Muscle of back (tissue), 11 donors: Measurements from ENCODE around the gene PPP1R13L. TPM values are rescaled to one million over a fixed set of nuclear protein-coding genes. Genes with fewer than 3 reads are reported as not detected.
A peak's percentile ranks its signal among the peaks of the same experiment; 100 is the strongest.

Experiments used
- DNase-seq, 3 donors: peaks; one replicate each; pipeline versions ENCODE4 v3.0.0 to v3.0.0-alpha.2; 2013
- polyA plus RNA-seq, 10 donors: library from polyadenylated mRNA; unstranded; fragments of 120-200 nt; gene quantifications; one replicate each; pipeline ENCODE4 v1.2.1, GENCODE V29; 2013; ENCODE audit not compliant: insufficient read length in 10 of 10

The PPP1R13L gene
- polyA plus RNA-seq, 10 donors: 2.5 to 12.8 (median 3.9) TPM

DNA sequence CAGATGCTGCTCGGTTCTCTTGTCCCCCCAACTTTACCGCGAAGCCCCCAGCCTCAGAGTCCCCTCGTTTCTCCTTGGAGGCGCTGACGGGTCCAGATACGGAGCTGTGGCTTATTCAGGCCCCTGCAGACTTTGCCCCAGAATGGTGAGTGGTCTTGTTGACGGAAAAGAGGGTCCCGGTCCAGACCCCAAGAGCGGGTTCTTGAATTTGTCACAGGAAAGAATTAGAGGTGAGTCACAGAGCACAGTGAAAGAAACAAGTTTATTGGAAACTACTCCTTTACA is 2.2 kb upstream of the PPP1R13L start:
- DNase-seq: no peak

DNA sequence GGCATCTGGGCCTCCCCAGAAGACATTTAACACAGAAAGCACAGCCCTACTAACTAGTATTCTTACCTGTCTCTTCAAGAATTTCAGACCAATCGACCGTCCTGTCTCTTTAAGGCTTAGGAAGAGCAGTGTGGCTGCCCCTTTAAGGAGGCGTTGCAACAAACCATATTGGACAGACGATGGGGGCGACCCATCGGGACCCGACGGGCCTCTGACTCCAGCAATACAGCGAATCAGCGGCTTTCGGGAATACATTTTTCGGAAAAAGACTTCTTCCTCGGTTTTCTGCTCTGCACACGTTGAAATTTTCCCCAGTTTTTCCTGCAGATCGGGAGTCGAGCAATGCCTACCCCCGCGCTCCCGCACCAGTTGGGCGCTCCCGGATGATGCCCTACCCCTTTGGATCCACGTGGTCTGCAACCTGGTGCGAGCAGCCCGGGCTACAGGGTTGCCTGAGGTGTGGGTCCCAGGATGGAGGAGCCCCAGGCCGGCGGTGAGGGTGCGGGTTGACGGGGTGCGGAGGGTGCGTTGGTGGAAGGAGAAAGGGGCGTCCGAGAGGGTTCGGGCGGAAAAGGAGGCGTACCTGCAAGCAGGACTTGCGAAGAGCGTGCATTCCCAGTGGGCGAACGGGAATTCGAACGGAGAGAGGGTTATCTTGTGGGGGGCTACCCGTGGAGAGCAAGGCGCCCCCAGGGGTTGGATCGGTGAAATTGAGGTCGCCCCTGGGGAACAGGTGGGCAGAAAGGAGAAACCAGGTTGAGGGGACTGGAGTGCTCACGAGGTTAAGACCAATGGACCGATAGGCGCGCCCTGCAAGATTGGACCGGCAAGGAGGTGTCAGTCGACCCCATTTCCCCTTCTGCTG is 1.6 kb upstream of the PPP1R13L start, which contains the start of gene POLR1G:
TSS of gene POLR1G (plus strand) at position 419 of the 865 bp plus-strand sequence. CDS start at position 472, 53 bp downstream.
- peak; percentile 84 to 96 (median 86) for DNase-seq

DNA sequence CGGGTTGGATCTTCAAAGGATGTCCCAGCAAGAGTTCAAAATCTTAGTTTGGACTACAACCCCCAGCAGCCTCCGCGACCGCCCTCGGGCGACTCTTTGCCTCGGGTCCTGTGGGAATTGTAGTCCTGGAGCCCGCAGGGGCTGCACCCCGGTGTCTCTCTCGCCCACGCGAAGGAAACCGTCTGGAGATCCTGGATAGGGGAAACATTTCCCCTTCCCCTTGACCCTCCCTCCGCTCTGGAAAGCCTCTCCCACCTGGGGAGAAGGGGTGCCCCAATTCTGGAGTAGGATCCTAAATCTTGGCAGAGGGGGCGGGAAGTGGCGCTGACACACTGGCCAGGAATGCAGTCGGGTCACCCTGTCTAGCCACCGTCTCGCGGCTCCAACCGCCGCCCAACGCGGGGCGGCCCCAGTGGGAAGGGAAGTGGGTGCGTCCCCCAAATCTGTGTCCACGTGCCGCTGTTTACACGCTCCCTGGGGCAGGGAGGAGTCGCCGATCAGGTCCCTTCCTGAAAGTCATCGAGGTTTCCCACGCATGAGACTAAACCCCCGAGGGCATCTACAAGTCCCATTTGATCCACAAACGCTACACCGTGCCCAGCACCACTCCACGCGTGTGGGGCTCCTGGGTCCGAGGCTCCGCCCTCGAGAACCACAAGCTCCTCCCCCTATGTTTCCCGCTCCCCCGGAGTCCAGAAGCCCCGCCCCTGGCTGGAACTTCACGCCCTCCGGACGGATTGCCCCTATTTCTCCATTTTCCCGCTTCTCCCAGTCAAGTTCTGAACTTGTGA is 761 bp upstream of the PPP1R13L start:
- peak; percentile 82 to 91 (median 88) for DNase-seq

DNA sequence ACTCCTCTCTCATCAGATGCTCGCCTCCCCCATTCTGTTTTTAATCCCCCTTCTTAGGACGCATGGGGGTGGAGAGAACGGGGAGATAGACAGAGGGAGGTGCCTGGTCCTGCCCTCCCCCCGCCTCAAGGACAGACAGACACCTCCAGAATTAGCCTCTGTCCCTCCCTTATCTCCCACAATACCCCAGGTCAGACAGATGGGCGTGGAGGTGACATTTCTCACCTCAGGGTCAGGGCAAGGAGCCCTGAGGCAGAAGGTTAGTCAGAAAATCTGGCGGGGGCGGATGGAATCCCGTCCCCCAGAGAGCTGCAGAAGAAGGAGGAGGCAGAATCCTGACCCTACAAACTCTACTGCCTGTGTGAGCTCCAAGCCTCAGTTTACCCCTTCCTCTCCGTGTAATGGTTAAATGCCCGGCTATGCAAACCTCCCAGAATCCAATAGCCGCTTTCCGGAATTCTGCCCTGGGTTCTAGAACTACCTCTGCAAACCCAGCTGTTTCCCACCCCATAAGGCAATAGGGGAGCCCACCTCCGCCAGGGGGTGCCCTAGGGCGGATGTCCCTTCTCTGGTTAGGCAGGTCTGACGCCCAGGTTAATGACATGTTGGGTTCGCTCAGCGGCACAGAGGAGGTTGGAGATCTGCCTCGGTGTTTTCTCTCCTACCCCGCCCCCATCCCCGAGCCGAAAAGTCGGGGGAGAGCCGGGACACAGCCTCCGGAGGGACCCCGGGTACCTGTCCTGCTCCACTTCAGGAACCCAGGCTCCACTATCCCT is 900 bp downstream of the PPP1R13L start:
- DNase-seq: no peak

DNA sequence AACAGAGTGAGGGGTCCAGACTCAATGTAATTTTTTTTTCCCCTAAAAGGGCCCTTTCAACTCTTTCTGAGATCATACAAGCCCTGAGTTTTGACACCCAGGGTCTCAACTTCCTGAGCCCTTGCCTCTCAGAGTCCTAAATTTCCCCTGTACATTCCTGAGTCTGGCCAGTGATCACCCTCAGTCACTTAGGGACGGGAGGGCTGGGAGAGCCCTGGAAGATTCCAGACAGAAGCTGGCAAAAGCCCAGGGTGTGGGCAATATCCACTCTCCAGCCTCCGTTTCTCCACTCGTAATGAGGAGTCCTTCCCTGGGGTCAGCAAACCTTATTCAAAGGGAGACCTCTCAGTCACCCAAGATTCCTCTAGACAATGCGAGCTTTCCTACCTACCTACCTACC is 1.6 kb downstream of the PPP1R13L start:
- DNase-seq: no peak

DNA sequence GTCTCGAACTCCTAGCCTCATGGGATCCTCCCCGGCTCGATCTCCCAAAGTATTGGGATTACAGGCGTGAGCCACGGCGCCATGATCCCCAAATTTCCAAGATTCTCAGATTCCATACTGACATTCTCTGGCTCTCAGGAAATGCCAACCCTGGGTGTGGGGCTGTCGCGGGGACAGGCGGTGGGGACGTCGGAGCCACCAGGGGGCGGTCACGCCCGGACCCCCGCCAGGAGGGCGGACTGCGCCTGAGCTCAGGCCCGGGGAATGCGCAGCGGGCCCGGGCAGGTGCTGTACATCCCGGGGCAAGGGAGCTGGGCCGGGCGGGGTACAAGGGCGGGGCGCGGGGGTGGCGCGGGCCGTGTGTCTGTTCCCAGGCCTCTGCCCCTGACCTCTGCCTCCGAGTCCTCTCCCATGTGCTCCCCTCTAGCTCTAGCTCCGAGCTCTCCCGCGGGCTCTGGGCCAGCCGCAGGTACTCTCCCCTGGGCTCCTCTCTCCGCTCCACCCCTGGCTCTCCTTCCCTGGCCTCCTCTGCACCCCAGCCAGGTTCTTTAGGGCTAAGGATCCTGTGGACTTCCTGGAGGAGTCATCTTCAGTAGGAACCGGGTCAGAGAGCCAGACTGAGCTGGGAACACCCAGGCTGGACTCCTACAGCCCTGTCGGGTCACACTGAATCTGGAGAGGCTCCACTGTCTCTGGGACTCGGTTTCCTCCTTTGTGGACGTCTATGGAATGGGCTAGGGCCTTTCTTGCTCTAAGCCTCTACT is 2.4 kb downstream of the PPP1R13L start:
- peak in 2 of 3 donors; percentile 25 to 42 for DNase-seq

DNA sequence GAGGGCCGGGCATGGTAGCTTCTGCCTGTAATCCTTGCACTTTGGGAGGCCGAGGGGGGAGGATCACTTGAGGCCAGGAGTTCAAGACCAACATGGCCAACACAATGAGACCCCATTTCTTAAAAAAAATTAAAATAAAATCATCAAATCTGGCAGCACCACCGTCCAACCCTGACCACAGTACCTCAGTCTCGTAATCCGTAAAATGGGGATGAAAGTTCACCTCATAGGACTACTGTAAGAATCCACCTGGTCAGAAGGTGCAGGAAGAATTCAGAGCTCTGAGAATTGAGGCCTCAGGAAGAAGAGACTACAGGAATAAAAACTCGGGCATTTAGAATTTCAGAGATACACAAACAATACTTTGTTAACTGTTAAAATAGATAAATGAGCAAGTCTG is 3.1 kb downstream of the PPP1R13L start:
- no peak for DNase-seq

DNA sequence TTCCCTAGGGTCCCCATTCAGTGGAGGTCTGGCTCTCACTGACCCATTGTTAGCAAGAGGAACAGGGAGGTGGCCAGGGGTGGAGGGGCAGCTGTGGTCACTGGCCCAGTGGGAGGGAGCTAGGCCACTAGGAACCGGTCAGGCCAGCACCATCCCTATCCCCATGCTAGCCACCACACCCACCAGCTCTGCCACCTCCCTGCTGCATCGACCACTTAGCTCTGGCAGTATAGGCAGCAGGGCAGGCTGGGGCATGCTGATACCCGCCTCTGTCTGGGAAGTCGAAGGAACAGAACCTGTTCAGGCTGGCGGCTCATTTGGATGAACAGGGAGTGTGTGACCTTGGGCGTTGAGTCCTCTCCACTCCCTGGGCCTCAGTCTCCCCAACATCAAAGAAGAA is 4.7 kb downstream of the PPP1R13L start:
- no peak for DNase-seq

DNA sequence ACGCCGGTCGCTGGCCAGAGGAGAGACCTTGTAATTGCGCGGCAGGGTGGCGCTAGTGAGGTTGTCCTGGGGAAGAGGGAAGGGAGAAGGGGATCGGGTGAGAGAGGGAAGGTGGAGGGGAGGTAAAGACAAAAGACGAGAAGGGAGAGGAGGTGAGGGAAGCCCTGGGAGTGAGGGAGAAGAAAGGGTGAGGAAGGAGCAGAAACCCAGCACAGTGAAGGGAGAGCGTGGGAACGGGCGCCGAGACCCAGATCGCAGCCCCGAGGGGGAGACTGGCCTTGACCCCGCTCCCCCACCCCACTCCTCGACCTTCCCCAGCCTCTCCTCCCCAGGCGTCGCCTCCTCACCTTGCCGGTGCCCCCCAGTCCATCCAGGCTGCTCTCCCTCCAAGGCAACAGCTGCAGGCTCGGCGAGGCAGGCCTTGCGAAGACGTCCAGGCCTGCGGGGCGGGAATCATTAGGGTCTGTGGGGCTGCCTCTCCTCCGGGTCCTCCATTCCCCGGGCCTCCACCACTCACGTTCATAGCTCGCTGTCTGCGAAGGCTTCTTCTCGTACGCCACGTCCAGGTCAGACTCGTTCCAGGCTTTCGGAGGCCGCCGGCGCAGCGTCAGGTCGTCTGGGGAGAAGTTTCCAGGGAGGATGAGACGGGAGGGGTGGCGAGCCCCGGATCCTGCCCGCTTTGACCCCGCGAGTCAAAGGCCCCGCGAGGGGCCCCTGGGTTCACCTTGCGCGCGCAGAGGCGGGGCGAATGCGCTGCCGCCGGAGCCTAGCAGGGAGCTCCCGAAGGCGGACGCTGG is 8.8 kb downstream of the PPP1R13L start:
- no peak for DNase-seq

DNA sequence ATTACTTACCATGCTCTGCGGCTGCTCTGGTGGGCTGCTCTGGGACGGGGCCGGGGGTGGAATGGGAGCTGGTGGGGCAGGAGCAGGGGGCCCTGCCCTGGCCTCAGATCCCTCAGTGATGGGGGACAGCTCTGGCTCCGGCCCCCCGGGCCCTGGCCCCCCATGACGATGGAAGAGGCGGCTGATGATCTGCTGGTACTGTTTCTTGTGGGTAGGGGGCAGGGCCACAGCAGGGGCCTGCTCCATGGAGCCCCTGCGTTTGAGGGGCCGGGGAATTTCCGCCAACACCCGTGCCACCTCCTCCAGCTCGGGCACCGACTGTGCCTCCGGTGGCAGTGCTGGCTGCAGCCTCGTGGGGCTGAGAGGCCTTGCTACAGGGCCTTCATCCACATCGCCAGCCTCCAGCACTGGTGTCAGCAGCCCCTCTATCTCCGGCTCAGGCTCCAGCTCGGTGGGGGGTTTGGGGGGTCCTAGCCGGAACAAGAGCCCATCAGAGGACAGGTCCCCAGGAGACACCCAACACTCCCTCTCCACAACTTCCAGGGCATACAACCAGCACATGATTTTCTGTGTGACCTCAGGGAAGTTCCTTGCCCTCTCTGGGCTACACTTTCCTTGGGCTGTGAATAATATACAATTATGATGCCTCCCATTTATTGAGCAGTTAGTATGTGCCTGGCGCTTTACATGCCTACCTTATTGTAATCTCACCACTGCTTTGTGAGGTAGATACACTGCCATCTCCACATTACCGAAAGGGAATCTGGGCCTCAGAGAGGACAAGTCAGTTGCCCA is 12.8 kb downstream of the PPP1R13L start:
- DNase-seq: no peak

DNA sequence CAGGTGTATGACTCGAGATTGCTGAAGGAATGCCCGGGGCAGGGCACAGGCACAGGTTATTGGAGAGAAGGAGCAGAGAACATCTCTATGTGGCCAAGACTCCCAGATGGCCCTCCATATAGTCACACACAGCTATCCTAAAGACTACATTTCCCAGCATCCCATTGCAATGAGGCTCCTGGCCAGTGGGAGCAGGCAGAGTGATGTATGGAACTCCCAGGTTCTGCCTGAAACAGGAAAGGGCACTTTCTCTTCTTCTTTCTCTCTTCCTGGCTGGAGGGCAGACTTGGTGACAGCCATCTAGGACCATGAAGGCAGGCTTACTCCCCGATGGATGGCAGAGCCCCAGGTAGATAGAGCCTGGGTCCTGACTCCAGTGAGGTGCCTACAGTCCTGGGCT is 13.5 kb downstream of the PPP1R13L start:
- no peak for DNase-seq

DNA sequence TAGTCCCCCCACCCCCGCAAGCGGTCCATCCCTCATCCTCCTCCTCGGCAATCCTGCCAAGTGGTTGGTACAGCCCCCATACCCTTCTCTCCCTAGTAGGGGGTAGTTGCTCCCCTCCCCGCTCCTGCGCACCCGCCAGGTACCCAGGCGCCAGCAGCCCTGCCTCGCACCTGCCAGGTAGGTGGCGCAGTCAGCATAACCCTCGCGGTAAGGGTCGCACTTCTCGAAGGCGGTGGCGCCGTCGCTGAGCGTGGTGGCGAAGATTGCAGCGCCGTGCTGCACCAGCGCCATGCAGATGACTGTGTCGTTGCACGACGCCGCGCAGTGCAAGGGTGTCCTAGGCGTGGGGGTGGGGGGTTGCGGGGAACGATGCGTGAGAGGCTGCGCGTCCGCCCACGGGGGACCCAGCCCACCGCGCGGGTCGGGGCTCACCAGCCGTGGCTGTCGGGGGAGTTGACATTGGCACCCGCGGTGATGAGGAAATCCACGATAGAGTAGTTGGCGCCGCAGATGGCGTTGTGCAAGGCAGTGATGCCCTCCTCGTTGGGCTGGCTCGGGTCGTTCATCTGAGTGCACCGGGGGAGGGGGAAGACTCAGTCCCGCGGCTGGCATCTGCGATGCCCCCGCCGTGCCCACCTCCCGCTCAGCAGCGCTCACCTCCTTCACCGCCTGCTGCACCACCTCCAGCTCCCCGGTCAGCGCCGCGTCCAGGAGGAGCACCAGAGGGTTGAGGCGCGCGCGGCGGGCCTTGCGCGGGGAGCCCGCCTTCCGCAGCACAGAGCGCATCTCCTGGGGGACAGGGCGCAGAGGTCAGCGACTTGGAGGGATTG is 19.3 kb downstream of the PPP1R13L start:
- peak in 1 of 3 donors; percentile 17 for DNase-seq

DNA sequence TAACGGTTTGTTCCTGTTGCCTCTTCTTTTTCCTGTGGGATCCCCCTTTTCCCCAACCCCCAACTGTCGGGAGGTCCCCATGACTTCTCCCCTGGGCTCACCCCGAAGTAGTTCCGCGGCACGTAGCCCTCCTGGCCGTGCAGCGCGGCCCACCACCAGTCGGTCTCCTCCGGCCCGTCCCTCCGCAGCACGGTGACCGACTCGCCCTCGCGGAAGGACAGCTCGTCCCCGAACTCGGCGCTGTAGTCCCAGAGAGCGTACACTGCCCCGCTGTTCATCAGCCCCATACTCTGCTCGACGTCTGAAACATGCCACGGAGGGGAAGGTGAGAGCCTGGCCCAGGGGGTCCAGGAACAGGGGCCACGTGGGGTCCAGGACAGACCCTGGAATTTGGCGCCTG is 22.4 kb downstream of the PPP1R13L start:
- DNase-seq: no peak

DNA sequence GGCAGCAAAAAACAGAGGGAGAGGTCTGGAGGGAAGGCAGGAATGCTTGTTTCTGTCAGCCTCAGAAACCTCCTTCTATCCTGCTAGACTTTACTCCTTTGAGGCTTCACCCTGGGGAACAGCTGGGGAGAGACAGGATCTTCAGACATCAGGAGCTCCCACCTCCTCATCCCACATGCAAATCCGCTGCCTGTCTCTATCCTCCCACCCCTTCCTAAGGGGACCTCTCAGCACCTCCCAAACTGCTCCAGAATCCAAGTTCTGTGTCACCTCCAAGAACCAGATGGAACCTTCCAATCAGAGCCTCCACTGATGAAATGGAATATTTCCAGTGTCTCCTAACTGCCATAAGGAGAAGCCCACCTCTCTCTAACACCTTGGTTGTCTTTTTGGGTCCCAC is 24.8 kb downstream of the PPP1R13L start:
- DNase-seq: no peak

DNA sequence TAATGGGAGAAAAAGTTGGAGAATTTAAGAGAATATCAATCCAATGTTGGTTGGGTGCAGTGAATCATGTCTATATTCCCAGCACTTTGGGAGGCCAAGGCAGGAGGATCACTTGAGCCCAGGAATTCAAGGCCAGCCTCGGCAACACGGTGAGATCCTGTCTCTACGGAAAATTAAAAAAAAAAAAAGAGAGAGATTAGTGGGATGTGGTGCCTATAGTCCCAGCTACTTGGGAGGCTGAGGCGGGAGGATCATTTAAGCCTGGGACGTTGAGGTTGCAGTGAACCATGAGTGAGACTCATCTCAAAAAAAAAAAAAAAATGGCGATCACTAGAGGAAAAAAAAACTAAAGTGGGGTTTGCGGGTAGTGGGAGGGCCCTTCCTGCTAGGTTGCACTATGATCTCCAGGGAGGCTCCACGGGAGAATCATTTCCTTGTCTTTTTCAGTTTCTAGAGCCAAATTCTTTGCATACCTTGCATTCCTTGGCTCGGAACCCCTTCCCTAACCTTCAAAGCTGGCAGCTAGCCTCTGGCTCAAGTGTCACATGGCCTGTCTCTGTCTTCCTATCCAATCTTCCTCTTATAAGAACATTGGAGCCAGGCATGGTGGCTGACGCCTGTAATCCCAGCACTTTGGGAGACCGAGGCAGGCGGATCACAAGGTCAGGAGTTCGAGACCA is 28.7 kb downstream of the PPP1R13L start:
- peak; percentile 63 to 96 (median 73) for DNase-seq

DNA sequence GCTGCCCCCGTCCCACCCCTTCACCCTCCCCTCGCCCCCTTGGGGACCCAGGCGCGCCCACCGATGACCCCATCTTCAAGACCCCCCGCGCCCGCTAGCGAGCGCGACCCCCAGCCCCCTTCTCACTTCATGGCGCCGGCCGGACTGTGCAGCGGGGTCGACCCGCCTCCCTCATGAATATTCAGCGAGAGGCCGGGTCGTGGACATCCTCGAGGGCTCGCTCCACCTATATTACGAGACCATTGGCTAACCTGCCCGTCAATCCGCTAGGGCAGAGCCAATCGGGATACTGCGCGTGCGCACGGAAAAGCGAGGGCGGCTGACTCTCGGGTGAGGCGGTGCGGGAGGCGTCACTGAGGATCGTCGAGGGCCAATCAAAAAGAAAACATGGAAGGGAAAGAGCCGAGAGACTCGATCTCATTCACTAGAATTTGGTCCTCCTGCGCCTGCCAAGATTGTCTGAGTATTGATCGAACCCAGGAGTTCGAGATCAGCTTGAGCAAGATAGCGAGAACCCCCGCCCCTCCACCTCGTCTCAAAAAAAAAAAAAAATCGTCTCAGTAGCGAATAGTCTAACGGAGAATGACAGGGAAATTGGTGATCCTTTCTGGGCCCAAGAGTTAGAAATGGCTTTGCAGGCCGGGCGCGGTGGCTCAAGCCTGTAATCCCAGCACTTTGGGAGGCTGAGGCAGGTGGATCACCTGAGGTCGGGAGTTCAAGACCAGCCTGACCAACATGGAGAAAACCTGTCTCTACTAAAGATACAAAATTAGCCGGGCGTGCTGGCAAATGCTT is 34.3 kb downstream of the PPP1R13L start, which contains the start of gene ERCC2:
TSS of gene ERCC2 (minus strand) at position 164 of the 795 bp plus-strand sequence. CDS start at position 131, 33 bp downstream.
- DNase-seq: peak; percentile 100

DNA sequence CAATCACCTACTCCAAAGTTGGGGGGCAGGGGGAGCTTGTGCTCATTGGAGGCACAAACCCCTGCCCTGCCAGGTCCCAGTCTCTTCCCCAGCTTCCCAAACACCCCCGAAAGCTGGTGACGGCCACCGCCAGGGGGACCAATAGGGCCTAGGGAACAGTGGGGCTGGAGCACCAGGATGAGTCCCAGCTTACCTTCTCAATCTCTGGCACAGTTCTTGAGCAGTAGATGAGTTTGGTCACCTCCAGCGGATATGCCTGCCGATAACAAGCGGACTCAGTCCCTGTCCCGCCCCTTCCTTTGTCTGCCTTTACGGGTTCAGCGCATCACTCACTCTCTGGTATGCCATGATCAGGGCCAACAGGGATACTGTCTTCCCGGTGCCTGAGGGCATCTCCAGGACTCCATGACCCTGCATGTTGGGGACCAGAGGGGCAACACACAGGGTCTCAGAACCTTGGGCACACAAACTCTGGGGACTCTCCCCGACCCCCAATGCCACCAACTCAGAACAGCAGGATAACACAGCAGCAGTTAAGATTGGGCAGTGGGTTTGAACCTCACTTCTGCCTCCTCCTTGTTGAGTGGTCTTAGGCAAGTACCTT is 36.0 kb downstream of the PPP1R13L start:
- no peak for DNase-seq
